ENCODE results near the gene SLC35D2. TPM values are rescaled to one million over a fixed set of nuclear protein-coding genes. Genes with fewer than 3 reads are reported as not detected.

Gene SLC35D2
- total RNA-seq, 1 experiment from 2014 or later: 32.5 TPM

- POLR2A ChIA-PET: no interaction called here
- BruUV-seq (replicated peaks): no TSS peak
These were observed 79.3 kb downstream of the SLC35D2 start for GRCh38 chr9:96304230-96304629.

More at GRCh38 chr9:96304230-96304629, 79.3 kb downstream of the SLC35D2 start:
- Histone ChIP-seq H2AFZ (ENCODE audit: low read depth, low read length, poor library complexity, severe bottlenecking) (no peak overlapping the region), H4K20me1 (ENCODE audit: insufficient read depth) (no peaks in the 10 kb centered on the region), H3K4me2 (ENCODE audit: low read length) (no peak overlapping the region), H3K79me2 (ENCODE audit: insufficient read depth, low read length) (no peaks in the 10 kb centered on the region), H3K9me3 (ENCODE audit: control insufficient read depth in 1 of 2, insufficient read depth in 1 of 2, low read depth in 1 of 2, low read length in 2 of 2) (peaks cover 0 to 6% of the 10 kb centered on the region in 2 experiments; a peak in 1 of 4 replicates), H3K27me3 (ENCODE audit: insufficient read depth, low read length) (no peaks in the 10 kb centered on the region), H3K9me2 (ENCODE audit: insufficient read depth) (no peaks in the 10 kb centered on the region), H3K9ac (ENCODE audit: low read length) (no peak overlapping the region), H3K36me3 (ENCODE audit: control insufficient read depth in 1 of 2, insufficient read depth in 2 of 2, low read length in 2 of 2) (no peaks in the 10 kb centered on the region), H3K4me1 (ENCODE audit: control insufficient read depth in 1 of 2, insufficient read depth in 2 of 2, low read length in 2 of 2) (peaks cover 5 to 21% of the 10 kb centered on the region in 2 experiments), H3K27ac (ENCODE audit: low read depth, low read length) (no peak overlapping the region), H3K4me3 (replicated peaks in 1 of 2; ENCODE audit: low read depth in 1 of 2, low read length in 2 of 2) (no peak overlapping the region)
- ChIA-PET RAD21 (ENCODE audit: low non-redundant PET in 1 of 2, low total read pairs in 2 of 2, uncharacterized antibody in 2 of 2, unreplicated experiment in 2 of 2) (no interaction called here), CTCF (interaction anchor here (0.9 kb wide), 1 partner anchor 13 kb away, joined by 4 read pairs; no protein-coding TSS in a partner anchor)
- DNase-seq (ENCODE audit: low read depth, low spot score): no peak
- ATAC-seq: no peak
- no peak for TF ChIP-seq TCF7L2 (IDR thresholded peaks at IDR 0.05; ENCODE audit: borderline replicate concordance, extremely low read depth, insufficient read depth, insufficient read length)
- no peak for TF ChIP-seq CEBPB (IDR thresholded peaks at IDR 0.05; ENCODE audit: low read depth)
- no peak for TF ChIP-seq CTCF (IDR thresholded peaks at IDR 0.05 in 2 of 3, conservative IDR thresholded peaks at IDR 0.05 in 1 of 3; ENCODE audit: borderline replicate concordance in 1 of 3, insufficient read depth in 1 of 3, low read depth in 2 of 3, low read length in 2 of 3)
- TF ChIP-seq YY1 (IDR thresholded peaks at IDR 0.05; ENCODE audit: extremely low read depth, insufficient replicate concordance, low read depth, low read length): no peak
- TF ChIP-seq EZH2phosphoT487 (IDR thresholded peaks at IDR 0.05; ENCODE audit: borderline replicate concordance): no peak
- TF ChIP-seq POLR2A (IDR thresholded peaks at IDR 0.05; ENCODE audit: borderline replicate concordance, extremely low read depth, insufficient read depth, insufficient read length): no peak
- no peak for TF ChIP-seq JUND (IDR thresholded peaks at IDR 0.05)
- TF ChIP-seq ZNF274 (IDR thresholded peaks at IDR 0.05; ENCODE audit: low read depth, low read length): no peak
- TF ChIP-seq SP1 (IDR thresholded peaks at IDR 0.05; ENCODE audit: low read depth): no peak
- TF ChIP-seq EGR1 (IDR thresholded peaks at IDR 0.05; ENCODE audit: low read depth): no peak
- no peak for TF ChIP-seq MAX (IDR thresholded peaks at IDR 0.05)
- no peak for TF ChIP-seq ELF1 (IDR thresholded peaks at IDR 0.05; ENCODE audit: borderline replicate concordance, low read depth)
- TF ChIP-seq FOSL1 (IDR thresholded peaks at IDR 0.05; ENCODE audit: low read depth): no peak
- TF ChIP-seq REST (IDR thresholded peaks at IDR 0.05; ENCODE audit: low read depth): no peak
- TF ChIP-seq SIN3A (IDR thresholded peaks at IDR 0.05; ENCODE audit: low read depth): no peak
- no peak for TF ChIP-seq ZFX (IDR thresholded peaks at IDR 0.05)
- no peak for TF ChIP-seq CBX3 (IDR thresholded peaks at IDR 0.05; ENCODE audit: low read depth)
- intact Hi-C loops (cut with micrococcal nuclease): no loop called here
